PC-9 (cell line): ENCODE results near the gene PPM1N. TPM values are rescaled to one million over a fixed set of nuclear protein-coding genes. Genes with fewer than 3 reads are reported as not detected.
A peak's percentile ranks its signal among the peaks of the same experiment; 100 is the strongest.

Source experiments
- BruUV-seq: library from RNA; stranded (reverse); fragments of 400-500 nt; replicated peaks from 2 replicates; lab custom pipeline; 2021; lab: Mats Ljungman, UMichigan
- CTCF ChIA-PET: fragments of 300-600 bp; sonication (Branson Sonifier 250); formaldehyde crosslinking; loops from one replicate; lab custom pipeline; 2022; ENCODE audit warnings: antibody characterized with exemption; lab: Charles Lee
- POLR2A ChIA-PET: fragments of 300-600 bp; sonication (Branson Sonifier 250); formaldehyde crosslinking; loops from one replicate; lab custom pipeline; 2022; ENCODE audit warnings: antibody characterized with exemption; ENCODE audit not compliant: unreplicated experiment; lab: Charles Lee
- DNase-seq, 2 experiments: peaks; one replicate each; pipeline versions ENCODE4 v3.0.0 to v3.0.0-alpha.2; 2015 to 2022; ENCODE audit warnings: mixed read lengths in 1 of 2
- H2AFZ ChIP-seq: fragments of 200-600 bp; sonication (generic); 2 replicates; pipeline ENCODE4 v1.8.1; 2017; ENCODE audit warnings: antibody characterized with exemption
- H3F3A ChIP-seq: fragments of 200-600 bp; sonication (generic); 2 replicates; pipeline ENCODE4 v1.8.1; 2017; ENCODE audit warnings: antibody characterized with exemption, mild to moderate bottlenecking, low read depth; ENCODE audit not compliant: insufficient read depth
- H3K27ac ChIP-seq: fragments of 200-600 bp; sonication (generic); 2 replicates; pipeline ENCODE4 v1.6.1; 2016; ENCODE audit warnings: mixed run types
- H3K27me3 ChIP-seq: fragments of 200-600 bp; sonication (generic); 2 replicates; pipeline ENCODE4 v1.6.1; 2016; ENCODE audit warnings: low read depth, mixed run types; ENCODE audit not compliant: insufficient read depth
- H3K36me3 ChIP-seq: fragments of 200-600 bp; sonication (generic); 2 replicates; pipeline ENCODE4 v1.6.1; 2016; ENCODE audit warnings: low read depth, mixed run types
- H3K4me1 ChIP-seq: fragments of 200-600 bp; sonication (generic); replicated peaks from 2 replicates; pipeline ENCODE4 v1.6.1; 2016; ENCODE audit warnings: mixed run types; ENCODE audit not compliant: insufficient read depth
- H3K4me2 ChIP-seq: fragments of 200-600 bp; sonication (generic); 2 replicates; pipeline ENCODE4 v1.6.1; 2017; ENCODE audit warnings: mixed run types
- H3K4me3 ChIP-seq: fragments of 200-600 bp; sonication (generic); 2 replicates; pipeline ENCODE4 v1.6.1; 2016; ENCODE audit warnings: mixed run types
- H3K79me2 ChIP-seq: fragments of 200-600 bp; sonication (generic); 2 replicates; pipeline ENCODE4 v1.6.1; 2017; ENCODE audit warnings: low read depth, mixed run types
- H3K9me2 ChIP-seq: fragments of 200-600 bp; sonication (generic); 2 replicates; pipeline ENCODE4 v1.8.1; 2017; ENCODE audit warnings: mild to moderate bottlenecking; ENCODE audit not compliant: insufficient read depth
- H3K9me3 ChIP-seq: fragments of 200-600 bp; sonication (generic); 2 replicates; pipeline ENCODE4 v1.8.1; 2016; ENCODE audit warnings: low read depth; ENCODE audit not compliant: insufficient read depth
- H4K20me1 ChIP-seq: fragments of 200-600 bp; sonication (generic); 2 replicates; pipeline ENCODE4 v1.8.1; 2017; ENCODE audit not compliant: insufficient read depth
- EZH2 ChIP-seq: fragments of 200-600 bp; sonication (generic); IDR thresholded peaks from 2 replicates; pipeline ENCODE4 v1.8.0; 2017; ENCODE audit warnings: antibody characterized with exemption, low read depth
- intact Hi-C: fragments of 100-400 bp; cut with micrococcal nuclease; formaldehyde crosslinking; loops from one replicate; pipeline ENCODE4 v1.10.0; 2022; ENCODE audit not compliant: unreplicated experiment
- total RNA-seq: library from RNA; stranded (reverse); gene quantifications from 2 replicates; pipeline ENCODE4 v1.2.3, GENCODE V29; 2021
- TF ChIP-seq, protein P1 (sequence below): fragments of 200-600 bp; sonication (generic); conservative IDR thresholded peaks from 2 replicates; pipeline ENCODE4 v1.6.1; 2017; ENCODE audit warnings: mixed run types, antibody characterized with exemption, mild to moderate bottlenecking, moderate library complexity

PPM1N gene
- total RNA-seq, 1 experiment from 2014 or later: 5.0 TPM

DNA sequence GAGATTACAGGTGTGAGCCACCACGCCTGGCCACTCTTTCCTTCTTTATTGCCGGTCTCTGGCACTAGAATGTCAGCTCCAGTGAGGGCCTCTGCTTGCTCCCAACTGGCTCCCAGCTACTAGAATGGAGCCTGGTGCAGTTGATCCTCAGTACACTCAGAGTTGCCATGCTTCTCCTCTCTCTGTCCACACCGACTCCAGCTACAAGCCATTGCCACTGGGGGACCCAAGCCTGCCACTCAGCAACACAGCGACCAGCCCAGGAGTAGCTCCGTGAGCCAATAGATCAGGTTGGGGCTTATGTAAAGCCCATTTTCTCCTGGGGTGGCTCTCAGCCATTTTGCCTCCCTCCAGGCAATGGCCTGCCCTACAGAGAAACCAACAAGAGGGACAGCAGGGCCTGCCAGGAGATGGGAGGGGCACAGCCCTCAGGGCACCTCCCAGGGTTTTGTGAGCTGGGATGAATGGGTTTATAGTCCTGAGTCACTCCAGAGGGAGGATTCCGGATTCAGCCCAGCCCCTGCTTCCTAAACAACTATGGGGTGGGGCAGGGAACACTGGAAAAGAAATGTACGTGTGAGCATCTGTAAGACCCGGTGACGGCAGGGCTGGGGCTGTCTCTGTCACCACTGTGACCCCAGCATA is 49.8 kb downstream of the PPM1N start:
- ChIA-PET POLR2A (no interaction called here), CTCF (interaction anchor here (0.7 kb wide), 1 partner anchor 942 kb away, joined by 6 read pairs; no protein-coding TSS in a partner anchor)
- TSS peak; percentile 8 for BruUV-seq
- intact Hi-C loops: loop anchor here (1.0 kb wide), 1 partner anchor 36 kb away; the partner anchor contains the start of gene OPA3
- no peaks in the 10 kb centered on the region for H3K79me2 ChIP-seq
- H3K36me3 ChIP-seq: no peaks in the 10 kb centered on the region; the same call in 1 of the 2 replicates
- TF ChIP-seq, protein P1, sequence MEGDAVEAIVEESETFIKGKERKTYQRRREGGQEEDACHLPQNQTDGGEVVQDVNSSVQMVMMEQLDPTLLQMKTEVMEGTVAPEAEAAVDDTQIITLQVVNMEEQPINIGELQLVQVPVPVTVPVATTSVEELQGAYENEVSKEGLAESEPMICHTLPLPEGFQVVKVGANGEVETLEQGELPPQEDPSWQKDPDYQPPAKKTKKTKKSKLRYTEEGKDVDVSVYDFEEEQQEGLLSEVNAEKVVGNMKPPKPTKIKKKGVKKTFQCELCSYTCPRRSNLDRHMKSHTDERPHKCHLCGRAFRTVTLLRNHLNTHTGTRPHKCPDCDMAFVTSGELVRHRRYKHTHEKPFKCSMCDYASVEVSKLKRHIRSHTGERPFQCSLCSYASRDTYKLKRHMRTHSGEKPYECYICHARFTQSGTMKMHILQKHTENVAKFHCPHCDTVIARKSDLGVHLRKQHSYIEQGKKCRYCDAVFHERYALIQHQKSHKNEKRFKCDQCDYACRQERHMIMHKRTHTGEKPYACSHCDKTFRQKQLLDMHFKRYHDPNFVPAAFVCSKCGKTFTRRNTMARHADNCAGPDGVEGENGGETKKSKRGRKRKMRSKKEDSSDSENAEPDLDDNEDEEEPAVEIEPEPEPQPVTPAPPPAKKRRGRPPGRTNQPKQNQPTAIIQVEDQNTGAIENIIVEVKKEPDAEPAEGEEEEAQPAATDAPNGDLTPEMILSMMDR: no peak
- no peak for TF ChIP-seq EZH2
- H3K27ac ChIP-seq: peak overlapping the region; percentile 74
- H3K4me2 ChIP-seq: peak overlapping the region; percentile 65
- peaks cover 17% of the 10 kb centered on the region for H3K4me1 ChIP-seq
- no peaks in the 10 kb centered on the region for H3K27me3 ChIP-seq
- no peak overlapping the region for H3K4me3 ChIP-seq
- H3F3A ChIP-seq: peaks cover 27% of the 10 kb centered on the region; the same call in 1 of the 2 replicates
- no peaks in the 10 kb centered on the region for H3K9me3 ChIP-seq
- no peaks in the 10 kb centered on the region for H3K9me2 ChIP-seq
- H4K20me1 ChIP-seq: no peaks in the 10 kb centered on the region
- peak; percentile 90 to 95 for DNase-seq
- 0 out of 2 replicates have a peak overlapping the region, but pooled peaks have one; percentile 50 for H2AFZ ChIP-seq

Other genes with a start within 250 kb of the PPM1N start
- 49.4 and 85.8 TPM in 2 replicates for gene MARK4, start 247.2 kb upstream of the PPM1N start, total RNA-seq
- gene CKM, start 175.6 kb upstream of the PPM1N start, total RNA-seq: not detected in 2 replicates
- 20.6 and 30.7 TPM in 2 replicates for gene KLC3, start 157.7 kb upstream of the PPM1N start, total RNA-seq
- gene ERCC2, start 127.9 kb upstream of the PPM1N start, total RNA-seq: 26.1 and 33.1 TPM in 2 replicates
- 113 and 121 TPM in 2 replicates for gene PPP1R13L, start 93.4 kb upstream of the PPM1N start, total RNA-seq
- gene POLR1G, start 91.8 kb upstream of the PPM1N start, total RNA-seq: 9.6 and 11.5 TPM in 2 replicates
- gene ERCC1, start 74.5 kb upstream of the PPM1N start, total RNA-seq: 102 and 138 TPM in 2 replicates
- gene FOSB, start 30.4 kb upstream of the PPM1N start, total RNA-seq: 7.9 and 16.5 TPM in 2 replicates
- gene RTN2, start 1.4 kb upstream of the PPM1N start, total RNA-seq: 49.6 and 50.1 TPM in 2 replicates
- 123 and 155 TPM in 2 replicates for gene VASP, start 9.0 kb downstream of the PPM1N start, total RNA-seq
- gene OPA3, start 86.4 kb downstream of the PPM1N start, total RNA-seq: 10.8 and 15.2 TPM in 2 replicates
- gene GPR4, start 103.8 kb downstream of the PPM1N start, total RNA-seq: not detected in 2 replicates
- gene EML2, start 141.0 kb downstream of the PPM1N start, total RNA-seq: 61.7 and 68.9 TPM in 2 replicates
- gene GIPR, start 169.8 kb downstream of the PPM1N start, total RNA-seq: 5.8 and 6.7 TPM in 2 replicates
- gene SNRPD2, start 193.5 kb downstream of the PPM1N start, total RNA-seq: 718 and 740 TPM in 2 replicates
- gene QPCTL, start 194.2 kb downstream of the PPM1N start, total RNA-seq: 27.6 and 42.8 TPM in 2 replicates
- 33.3 and 45.5 TPM in 2 replicates for gene FBXO46, start 232.5 kb downstream of the PPM1N start, total RNA-seq
- not detected in 2 replicates for gene MEIOSIN, start 235.0 kb downstream of the PPM1N start, total RNA-seq